ENCODE results near the gene HHATL.

HHATL gene

DNA sequence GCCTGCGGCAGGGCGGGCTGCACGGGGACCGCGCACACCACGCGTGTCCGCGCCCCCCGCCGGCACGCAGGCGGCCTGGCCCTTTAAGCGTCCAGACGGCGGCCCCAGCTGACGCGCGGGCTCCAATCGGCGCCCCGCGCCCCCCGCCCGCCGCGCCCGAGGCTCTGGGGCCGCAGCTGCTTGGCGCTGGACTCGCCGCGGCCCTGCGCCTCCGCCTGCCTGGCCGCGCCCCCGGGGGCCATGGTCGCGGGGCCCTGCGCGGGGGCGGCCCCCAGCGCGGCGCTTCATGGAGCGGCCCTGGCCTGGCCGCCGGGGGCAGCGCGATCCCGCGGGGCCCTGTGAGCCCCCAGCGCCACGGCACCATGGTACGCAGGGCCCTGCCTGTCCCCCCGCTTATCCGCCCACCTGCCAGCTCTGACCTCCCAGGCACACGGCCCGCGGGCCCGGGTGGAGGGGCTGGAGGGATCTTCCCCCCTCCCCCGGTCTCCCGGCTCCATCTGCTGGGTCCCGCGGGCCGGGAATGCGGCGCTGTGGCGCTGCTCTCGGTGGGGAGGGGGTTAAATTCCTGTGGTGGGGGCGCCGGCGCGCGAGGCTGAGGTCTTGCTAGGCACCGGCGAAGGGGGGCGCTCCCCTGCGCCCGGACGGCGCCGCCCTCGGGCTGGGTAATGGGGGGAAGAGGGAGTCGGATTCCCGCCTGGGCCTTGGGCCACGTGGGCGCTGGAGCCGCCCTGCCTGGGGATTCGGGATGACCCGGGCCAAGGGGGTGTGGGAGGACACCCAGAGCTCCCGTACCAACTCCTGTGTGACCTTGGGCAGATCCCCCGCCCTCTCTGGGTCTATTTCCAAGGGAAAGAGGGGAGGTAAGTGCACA is 48.0 kb downstream of the HHATL start:
- peak in 39 of 51 donors; percentile 42 to 85 (median 64) for DNase-seq

DNA sequence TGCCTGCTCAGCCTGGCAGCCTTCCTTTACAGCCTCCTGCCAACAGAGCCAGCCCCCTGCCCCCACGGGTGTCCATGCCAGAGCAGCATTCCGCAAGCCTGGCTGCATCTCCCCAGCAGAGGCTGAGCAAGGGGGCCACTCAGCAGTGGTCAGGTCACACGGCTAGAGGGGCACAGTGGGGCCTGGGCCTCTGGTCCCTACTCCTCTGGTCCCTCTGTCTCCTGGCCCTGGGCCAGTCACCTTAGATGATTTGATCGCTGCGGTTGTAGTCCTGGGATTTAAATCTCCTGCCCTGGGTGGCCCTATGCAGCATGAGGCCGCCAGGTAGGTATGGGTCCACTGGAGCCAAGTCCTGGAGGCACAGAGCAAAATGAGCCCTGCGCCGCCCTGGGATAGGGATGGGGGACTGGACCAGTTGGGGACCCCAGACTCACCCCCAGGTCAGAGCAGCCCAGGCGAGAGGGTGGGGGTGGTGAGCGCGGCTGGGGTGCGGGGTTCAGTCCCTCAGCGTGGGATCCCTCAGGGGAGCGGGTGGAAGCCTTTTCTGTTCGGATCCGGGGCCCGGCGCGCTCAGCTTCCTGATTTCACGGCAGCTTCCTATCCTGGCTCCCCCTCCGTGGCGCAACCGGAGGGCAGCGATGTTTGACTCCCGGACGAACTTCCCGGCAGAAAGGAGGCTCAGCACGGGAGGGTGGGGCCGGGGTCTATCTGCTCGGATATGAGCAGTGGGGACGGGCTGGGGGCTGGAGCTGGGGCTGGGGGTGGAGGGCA is 48.9 kb downstream of the HHATL start, which contains the start of gene ZBTB47:
Gene ZBTB47, plus strand, starts transcription at position 138 of the 771 bp plus-strand sequence. CDS start 4,659 bp downstream, outside the sequence.
- peak in 33 of 51 donors; percentile 38 to 83 (median 63) for DNase-seq

DNA sequence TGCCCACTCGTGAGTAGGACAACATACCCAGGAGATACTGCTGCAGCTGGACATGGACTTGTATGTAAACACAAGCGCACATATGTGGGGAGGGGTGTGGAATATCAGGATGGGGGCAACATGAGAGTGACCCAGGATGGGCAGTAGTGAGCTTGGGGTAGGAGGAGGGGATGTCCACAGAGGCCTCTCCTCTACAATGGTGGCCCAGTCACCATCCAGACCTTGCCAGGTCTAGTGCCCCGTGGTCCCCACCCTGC is 49.4 kb downstream of the HHATL start:
- peak in 3 of 51 donors; percentile 40 to 73 (median 46) for DNase-seq

- peak in 16 of 51 donors; percentile 33 to 74 (median 56) for DNase-seq
Measured at GRCh38 chr3:42652611-42653302, 49.8 kb downstream of the HHATL start.

- peak in 1 of 51 donors; percentile 59 for DNase-seq
Measured at GRCh38 chr3:42652251-42652610, 50.4 kb downstream of the HHATL start.

- DNase-seq, result peak in 3 of 51 donors; percentile 25 to 59 (median 42)
Measured at GRCh38 chr3:42651248-42652091, 51.1 kb downstream of the HHATL start.

DNA sequence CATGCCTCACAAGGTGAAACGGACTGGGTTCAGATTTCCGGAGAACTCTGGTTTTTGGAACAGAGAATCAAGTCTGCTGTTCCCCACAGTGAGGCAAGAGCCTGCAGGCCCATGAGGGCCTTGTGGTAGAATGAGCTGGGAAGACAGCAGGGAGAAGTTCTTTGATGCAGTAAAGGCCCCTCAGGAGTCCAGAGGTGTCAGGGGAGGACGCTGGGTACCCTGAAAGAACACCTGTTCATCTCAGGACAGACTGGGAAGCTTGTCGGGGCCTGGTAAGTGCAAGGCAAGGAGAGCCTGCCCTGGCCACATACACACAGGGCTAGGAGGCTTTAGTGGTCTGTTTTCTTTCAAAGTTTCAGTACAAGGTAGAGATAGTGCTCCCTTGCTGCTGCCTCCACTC is 52.8 kb downstream of the HHATL start:
- DNase-seq, result no peak

DNA sequence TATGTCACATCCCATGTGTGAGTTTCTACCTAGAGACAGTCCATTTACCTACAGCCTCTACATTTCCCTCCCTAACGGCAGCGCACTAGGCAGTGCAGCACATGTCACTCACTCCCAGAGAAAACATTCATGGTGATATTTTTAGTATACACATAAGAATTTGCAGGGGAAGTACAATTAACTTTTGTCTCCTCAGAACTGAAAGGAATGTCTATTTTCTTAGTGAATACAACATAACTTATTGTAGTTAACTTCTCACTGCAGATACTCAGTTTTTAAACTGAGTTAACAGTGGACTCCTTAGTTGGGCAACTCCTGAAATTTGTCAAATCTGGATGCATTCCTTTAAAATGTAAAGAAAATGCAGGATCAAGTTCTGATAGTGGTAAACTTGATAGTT is 53.6 kb downstream of the HHATL start:
- DNase-seq, result no peak

DNA sequence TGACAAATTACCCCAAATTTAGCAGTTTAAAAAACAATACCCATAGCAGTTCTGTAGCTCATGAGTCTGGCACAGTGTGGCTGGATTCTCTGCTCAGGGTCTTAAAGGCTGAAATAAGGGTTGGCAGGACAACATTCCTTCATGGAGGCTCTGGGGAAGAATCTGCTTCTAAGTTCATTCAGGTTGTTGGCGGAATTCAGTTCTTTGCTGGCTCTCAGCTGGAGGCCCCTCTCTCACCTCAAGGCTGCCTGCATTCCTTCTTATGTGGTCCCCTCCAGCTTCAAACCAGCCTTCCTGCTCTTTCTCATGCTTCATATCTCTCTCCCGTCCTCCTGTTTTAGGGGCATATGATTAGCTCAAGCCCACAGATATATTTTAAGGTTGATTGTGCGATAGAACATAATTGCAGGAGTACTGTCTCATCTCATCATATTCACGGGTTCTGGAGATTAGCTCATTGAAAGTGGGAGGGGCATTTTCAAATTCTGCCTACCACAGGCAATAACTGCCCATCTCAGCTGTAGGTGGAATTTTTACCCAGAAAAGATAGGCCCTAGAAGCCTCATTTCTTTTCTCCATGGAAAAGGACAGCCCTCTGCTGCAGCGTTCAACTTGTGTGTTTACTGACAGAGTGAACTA is 54.7 kb downstream of the HHATL start:
- no peak for DNase-seq
